Breast epithelium (tissue), 3 donors: ENCODE results near the gene MT2A.

Experiments
- POLR2A ChIP-seq: fragments of 450-650 bp; IDR thresholded peaks from one replicate; pipeline ENCODE4 v1.6.1; 2016; ENCODE audit warnings: antibody characterized with exemption, mild to moderate bottlenecking, moderate library complexity
- TF ChIP-seq, protein P1 (sequence below), 3 donors: fragments of 450-650 bp; IDR thresholded peaks; one replicate each; pipeline ENCODE4 v1.5.1; 2016 to 2017; ENCODE audit warnings: antibody characterized with exemption in 3 of 3, mild to moderate bottlenecking in 3 of 3, moderate library complexity in 3 of 3

DNA sequence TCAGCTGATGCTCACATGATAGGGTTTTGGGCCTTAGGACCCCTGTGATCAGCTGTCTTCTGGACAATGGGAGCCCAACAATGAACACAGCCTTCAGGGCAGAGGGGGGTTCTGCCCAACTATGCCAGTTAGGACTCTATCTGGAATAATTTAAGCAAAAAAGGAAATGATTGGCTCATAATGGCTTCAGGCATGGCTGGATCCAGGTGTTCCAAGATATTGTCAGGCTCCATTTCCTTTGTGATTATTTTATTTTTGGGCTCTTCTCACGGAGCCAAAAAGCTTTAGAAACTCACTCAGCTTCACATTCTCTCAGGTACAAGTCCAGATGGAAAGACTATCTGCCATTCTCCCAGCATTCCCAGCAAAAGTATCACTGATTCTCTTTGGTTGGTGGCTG is 2.9 kb upstream of the MT2A start:
- TF ChIP-seq, protein P1, sequence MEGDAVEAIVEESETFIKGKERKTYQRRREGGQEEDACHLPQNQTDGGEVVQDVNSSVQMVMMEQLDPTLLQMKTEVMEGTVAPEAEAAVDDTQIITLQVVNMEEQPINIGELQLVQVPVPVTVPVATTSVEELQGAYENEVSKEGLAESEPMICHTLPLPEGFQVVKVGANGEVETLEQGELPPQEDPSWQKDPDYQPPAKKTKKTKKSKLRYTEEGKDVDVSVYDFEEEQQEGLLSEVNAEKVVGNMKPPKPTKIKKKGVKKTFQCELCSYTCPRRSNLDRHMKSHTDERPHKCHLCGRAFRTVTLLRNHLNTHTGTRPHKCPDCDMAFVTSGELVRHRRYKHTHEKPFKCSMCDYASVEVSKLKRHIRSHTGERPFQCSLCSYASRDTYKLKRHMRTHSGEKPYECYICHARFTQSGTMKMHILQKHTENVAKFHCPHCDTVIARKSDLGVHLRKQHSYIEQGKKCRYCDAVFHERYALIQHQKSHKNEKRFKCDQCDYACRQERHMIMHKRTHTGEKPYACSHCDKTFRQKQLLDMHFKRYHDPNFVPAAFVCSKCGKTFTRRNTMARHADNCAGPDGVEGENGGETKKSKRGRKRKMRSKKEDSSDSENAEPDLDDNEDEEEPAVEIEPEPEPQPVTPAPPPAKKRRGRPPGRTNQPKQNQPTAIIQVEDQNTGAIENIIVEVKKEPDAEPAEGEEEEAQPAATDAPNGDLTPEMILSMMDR (IDR thresholded peaks at IDR 0.05) = no peak
- no peak for TF ChIP-seq POLR2A
